ENCODE data around the gene CMSS1.
"Not testable (repeated sequence)": the region's sequence is repeated elsewhere in the genome, so short reads cannot be mapped to it uniquely, and the experiment has no call there.

CMSS1 gene

GRCh38 chr3:99818818-99819217 lies 1.2 kb downstream of the CMSS1 start:
- no peak for DNase-seq

DNA sequence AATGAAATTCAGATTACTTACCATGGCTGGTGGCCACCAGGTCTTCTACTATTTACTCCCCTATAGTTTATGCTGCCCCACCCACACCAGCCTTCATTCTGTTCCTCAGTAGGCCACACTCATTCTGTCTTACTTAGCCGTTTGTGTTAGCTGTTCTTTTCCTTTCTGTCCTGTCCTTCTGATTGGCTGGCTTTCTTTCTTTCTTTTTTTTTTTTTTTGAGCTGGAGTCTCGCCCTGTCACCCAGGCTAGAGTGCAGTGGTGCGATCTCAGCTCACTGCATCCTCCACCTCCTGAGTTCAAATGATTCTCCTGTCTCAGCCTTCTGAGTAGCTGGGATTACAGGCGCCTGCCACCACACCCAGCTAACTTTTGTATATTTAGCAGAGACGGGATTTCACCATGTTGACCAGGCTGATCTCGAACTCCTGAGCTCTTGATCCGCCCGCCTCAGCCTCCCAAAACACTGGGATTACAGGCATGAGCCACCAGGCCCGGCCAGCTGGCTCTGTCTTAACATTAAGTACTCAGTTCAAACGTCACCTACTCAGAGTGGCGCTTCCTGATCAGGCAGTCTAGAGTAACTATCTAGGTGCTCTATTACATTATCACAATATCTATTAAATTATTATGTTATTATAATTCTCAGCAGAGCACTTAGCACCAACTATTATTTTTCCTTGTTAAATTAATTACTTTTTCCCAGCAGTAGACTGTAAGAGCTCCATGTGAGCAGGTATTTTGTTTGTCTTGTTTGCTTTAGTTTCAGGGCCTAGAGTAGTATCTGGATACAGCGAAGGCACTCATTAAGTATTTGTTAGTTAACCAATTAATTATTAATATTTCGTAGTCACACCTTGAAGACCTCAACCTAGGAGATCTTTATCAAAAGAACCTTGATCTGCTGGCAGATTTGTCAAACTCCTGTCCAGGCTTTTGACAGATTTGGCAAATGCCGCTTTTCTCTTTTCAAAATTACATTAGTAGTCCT lies 6.4 kb downstream of the CMSS1 start:
- DNase-seq = no peak

DNA sequence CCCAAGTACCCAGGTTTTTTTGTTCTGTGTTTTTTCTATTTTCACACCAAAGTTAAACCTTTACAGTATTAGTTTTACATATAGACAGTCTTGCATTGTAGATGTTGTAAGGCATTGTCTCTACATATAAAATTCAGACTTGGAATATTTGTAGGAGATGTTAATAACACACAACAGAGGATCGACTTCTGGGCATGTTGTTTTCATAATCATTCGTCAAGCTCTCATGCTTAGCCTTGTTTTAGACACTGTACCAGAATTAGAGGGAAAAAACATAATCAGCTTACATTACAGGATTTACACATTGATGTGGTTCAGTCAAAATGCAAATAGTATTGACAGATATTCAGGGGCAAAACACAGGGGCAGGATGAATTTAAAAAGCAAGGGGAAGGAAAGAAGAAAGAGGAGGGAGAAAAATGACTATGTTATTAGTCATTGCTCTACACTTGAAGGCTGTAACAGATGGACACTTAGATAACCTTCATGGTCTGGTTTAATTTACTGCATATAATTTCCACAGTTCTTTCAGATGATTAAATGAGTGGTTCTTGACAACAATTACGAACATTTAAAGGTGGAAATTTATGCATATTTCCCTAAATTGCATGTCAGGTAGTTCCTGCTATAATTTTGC lies 7.5 kb downstream of the CMSS1 start:
- DNase-seq = no peak

- no peak for DNase-seq
Measured at GRCh38 chr3:99829844-99830243, 12.2 kb downstream of the CMSS1 start.

GRCh38 chr3:99833617-99834205 lies 16.0 kb downstream of the CMSS1 start:
- DNase-seq = no peak

DNA sequence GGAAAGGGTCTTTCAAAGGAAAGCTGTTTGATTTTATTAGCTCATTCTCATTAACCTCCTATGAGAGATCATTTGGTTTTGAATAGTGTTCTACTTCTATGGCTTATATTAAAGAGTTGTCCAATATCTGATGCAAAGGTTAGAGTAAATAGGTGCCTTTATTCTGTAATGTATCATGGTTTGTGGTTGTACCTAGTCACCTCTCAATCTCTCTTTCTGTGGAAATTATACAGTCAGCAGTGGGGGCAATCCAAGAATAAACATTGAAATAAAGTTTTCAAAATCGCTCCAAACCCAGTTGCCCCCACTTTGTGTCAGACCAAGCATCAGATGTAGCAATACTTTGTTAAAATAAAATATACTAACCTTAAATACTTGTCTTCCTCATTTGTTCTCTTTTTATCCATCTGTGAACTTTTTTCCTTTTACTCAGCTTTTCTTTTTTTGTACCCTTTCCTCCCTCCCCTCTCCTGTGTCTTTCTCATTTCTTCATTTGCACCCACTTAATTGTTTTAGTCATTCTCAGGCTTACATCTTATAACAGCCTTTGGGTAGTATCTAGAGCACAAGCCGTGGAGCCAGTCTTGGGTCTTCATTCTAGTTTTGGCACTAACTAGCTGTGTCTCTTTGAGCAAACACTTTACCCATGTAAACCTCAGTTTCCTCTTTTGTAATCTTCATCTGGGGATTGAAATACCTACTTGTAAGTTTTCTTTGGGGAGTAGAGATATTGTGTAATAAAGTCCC lies 16.7 kb downstream of the CMSS1 start:
- DNase-seq = no peak

DNA sequence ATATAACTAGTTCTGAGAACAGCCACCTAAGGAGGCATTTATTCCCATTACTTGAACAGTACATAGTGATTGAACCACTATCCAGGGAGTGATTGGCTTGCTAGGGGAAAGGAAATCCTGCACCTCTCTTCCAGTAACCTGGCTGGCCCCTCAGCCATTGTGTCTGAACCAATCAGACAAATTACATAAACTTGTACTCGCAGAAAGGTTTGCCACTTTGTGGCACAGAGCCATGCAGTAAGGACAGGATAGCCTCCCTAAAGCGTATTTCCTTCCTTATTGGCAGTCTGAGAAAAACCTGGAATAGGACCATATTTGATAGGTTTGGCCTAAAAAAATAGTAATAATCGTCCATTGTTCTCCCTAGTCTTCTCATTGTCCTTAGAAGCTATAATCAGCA lies 19.0 kb downstream of the CMSS1 start:
- no peak for DNase-seq

DNA sequence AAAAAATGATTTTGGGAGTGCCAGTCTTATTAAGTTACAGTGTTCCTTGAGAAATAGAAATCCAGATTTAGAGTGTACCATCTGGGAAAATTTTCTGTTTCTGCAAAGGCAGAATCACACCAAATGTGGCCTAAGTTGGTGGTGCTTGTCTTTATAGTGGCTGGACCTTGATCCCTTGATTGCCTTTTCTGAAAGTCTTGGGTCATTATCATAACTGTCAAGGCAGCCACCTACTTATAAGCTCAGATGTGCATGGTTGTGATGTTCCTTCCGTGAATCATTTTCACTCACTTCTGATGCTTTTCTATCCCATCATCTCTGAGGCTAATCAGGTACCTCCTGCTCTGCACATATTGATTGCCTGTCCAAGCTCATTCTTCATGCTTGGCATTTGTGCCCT lies 20.1 kb downstream of the CMSS1 start:
- no peak for DNase-seq

DNA sequence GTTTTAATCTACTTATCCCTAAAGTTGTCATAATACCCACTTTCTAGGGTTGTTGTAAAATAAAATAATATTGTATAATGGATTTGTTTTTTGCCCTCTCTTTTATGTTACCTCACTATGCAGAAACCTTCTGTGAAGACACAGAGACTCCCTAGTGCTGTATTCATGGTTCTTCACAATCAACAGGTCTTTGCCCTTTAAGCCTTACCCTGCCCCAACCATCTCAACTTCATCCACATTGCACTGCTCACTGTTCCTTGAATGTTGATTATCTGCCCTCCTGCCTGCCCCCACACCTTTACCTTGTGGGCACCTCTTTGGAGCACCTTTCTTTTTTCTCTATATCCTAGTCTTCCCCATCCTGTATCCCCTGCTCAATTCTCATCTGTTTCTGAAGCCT lies 21.1 kb downstream of the CMSS1 start:
- no peak for DNase-seq

DNA sequence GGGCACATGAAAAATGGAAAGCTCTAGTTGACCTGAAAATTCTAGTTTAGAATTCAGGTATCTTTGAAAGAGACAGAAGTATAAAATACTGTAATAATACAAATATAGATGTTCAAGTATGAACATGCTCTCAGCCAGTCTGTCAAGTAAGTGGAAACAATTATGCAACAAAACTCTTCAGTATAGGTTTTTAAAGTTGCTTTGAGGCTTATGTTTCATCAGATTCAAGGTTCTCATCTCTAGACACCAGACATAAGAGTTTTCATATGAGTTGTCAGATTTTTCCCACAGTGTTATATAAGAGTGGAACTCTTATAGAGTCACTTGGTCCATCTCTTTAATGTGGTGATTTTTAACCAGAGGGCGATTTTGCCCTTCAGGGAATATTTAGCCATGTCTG lies 22.0 kb downstream of the CMSS1 start:
- DNase-seq = no peak

- not testable (repeated sequence) for DNase-seq
Measured at GRCh38 chr3:99841949-99842348, 24.3 kb downstream of the CMSS1 start.

DNA sequence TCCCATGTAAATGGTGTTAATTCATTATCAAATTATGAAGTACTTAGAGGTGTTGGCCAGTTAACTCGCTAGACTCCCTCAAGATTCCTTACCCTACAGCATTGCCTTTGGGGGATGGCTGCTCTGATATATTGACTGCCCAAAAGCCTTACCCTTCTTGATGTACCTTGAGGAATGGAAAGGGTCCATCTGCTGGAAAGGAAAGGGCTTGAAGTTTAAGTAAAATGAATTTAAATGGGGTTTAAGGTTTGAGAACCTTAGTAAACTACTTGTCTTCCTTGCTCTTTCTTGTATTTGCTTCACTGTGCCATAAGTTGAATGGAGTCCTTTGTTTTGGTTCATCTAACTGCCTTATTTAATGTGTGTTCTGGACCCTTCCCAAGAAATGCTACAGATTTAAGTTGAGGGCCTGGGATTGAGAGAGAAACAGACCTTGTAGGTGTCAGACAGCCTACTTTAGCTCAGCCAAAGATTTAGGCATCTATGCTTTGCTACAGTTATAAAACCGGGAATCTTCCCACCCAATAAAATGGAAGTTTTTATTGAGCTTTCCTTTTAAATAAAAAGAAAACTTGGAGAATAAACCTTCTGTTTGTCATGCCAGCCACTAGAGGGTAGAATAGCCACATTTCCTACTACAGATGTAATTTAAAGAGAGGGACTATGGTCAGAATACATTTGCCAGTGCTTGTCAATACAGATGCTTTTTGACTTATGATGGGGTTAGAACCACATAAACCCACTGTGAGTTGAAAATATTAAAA lies 25.3 kb downstream of the CMSS1 start:
- peak; percentile 36 for DNase-seq

- DNase-seq = no peak
Measured at GRCh38 chr3:99843590-99844258, 26.1 kb downstream of the CMSS1 start.

DNA sequence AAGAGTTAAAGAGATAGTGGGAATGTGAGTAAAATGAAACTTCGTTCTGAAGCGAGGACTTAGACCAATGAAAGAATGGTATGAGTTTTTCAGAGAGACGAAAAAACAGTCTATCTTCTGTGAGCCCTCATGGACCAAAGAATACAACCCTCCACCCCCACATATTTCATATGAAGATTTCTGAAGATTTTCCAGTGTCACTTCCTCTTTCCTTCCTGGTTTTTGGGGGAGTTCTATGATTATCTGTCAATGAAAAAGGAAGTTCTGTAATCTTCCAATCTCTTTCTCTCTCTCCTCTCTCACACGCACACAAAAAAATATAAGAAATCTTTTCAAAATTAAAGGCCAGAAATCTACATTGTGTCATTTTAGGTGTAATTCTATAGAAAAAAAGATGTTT lies 27.7 kb downstream of the CMSS1 start:
- no peak for DNase-seq

- DNase-seq = no peak
Measured at GRCh38 chr3:99845999-99846398, 28.3 kb downstream of the CMSS1 start.

DNA sequence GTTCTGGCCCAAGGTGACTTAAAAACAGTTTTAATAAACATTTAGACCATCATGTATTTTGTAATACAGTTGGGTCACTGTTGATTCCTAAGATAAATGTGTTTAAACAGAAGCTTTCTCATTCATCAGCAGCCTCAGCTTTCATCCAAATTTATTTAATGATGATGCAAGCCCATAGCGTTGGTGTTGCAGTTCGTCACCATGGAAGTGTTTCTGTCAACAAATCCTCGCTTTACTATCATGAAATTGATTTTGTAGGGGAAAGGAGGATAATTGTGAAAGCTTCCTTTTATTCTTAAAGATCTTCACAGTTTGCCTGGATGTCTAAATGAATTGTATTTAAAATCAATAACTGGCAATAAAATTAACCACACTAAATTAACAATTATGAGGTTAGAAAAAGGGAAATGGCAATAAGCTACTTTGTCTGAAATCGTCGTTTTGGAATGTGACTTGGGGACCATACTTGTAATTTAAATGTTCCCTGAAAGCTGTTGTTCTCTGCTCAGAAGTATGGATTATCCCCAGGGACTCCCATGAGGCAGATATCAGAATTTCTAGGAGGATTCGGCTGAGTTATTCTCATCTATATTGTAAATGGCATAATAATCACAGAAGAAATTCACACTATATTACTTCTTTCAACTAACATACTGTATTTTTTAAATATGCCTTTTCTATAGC lies 29.0 kb downstream of the CMSS1 start:
- no peak for DNase-seq

DNA sequence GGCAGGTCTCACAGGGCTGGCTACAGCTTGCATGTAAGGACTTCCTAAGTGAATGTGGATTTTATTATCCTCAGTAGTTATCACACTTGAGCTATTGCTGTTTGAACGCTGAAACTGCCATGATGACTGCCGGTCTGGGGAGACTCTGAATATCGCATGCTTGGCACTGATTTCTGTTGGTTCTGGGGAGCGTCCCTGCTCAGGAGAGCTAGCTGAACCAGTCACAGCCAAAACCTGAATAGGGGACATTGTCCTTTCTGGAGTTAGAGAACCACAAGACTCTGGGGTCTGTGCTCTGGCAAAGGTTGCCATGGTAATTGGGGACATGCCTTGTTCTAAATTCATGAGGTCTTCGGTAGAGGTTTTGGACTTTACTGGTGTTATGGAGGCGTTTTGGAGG lies 30.8 kb downstream of the CMSS1 start:
- DNase-seq = no peak

GRCh38 chr3:99850608-99851007 lies 32.9 kb downstream of the CMSS1 start:
- DNase-seq = no peak

DNA sequence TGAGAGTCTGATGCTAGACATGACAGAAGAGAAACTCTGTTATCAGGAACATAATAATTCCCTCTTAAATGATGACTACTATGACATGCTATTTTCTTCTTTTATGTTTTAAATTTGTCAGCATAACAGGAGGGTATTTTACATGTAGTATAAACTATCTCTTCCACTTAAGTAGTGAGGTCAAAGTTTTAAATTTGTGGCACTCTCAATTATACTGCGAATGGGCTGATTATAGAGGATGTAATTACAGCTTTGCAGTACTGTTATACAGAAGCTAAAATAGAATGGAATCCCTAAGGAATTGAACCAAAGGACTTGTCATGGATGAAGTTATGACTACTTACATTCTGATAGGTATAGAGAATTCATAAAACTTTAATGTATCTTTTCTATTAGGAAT lies 34.3 kb downstream of the CMSS1 start:
- DNase-seq = no peak

DNA sequence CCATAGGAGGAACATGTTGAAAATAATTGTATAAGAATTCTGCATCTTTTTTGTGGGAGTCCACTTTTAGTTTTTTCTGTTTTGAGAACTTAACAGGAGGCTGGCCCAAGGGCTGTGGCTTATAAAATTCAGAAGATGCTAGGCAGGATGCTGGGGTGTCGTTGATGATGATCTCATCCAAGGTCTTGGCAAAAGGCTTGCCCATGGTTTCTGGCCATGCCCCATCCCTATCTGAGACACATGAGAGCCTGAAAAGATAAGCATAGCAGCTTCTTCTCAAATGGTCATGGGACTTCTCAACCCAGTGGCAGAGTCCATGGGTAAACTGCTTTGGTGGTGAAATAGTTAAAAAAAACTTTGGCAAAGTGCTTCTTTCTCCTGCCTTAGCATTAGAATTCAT lies 35.2 kb downstream of the CMSS1 start:
- no peak for DNase-seq

- DNase-seq = peak; percentile 8
Measured at GRCh38 chr3:99854756-99855298, 37.2 kb downstream of the CMSS1 start.

All from NCI-H526 treated with DMSO at 0.1 percent for 48 hours (cell line).